GM21367 (cell line): ENCODE results near the gene CTRB1.

Experiments used
- ATAC-seq: cut with Tn5 transposase; IDR thresholded peaks from one replicate; pipeline ENCODE4 v1.9.1; 2021; ENCODE audit not compliant: unreplicated experiment

The CTRB1 gene

GRCh38 chr16:75252946-75253911 is 34.4 kb downstream of the CTRB1 start:
- no peak for ATAC-seq

- no peak for ATAC-seq
Observed at GRCh38 chr16:75254359-75254837, 35.6 kb downstream of the CTRB1 start.

- no peak for ATAC-seq
Observed at GRCh38 chr16:75256059-75256571, 37.3 kb downstream of the CTRB1 start.

- no peak for ATAC-seq
Observed at GRCh38 chr16:75256696-75257343, 38.0 kb downstream of the CTRB1 start.

- ATAC-seq = no peak
Observed at GRCh38 chr16:75257886-75258806, 39.4 kb downstream of the CTRB1 start.

GRCh38 chr16:75258807-75259141 is 40.0 kb downstream of the CTRB1 start:
- ATAC-seq = no peak

- ATAC-seq = no peak
Observed at GRCh38 chr16:75260851-75261589, 42.2 kb downstream of the CTRB1 start.

- ATAC-seq = no peak
Observed at GRCh38 chr16:75261590-75262078, 42.8 kb downstream of the CTRB1 start.

- ATAC-seq = no peak
Observed at GRCh38 chr16:75262104-75262799, 43.5 kb downstream of the CTRB1 start.

- no peak for ATAC-seq
Observed at GRCh38 chr16:75262800-75263127, 44.0 kb downstream of the CTRB1 start.

GRCh38 chr16:75263291-75263962 is 44.6 kb downstream of the CTRB1 start:
- ATAC-seq = no peak

GRCh38 chr16:75263963-75264445 is 45.2 kb downstream of the CTRB1 start:
- ATAC-seq = no peak

- ATAC-seq = no peak
Observed at GRCh38 chr16:75264457-75264998, 45.7 kb downstream of the CTRB1 start.

- ATAC-seq = peak; percentile 10
Observed at GRCh38 chr16:75264999-75265910, 46.5 kb downstream of the CTRB1 start.

GRCh38 chr16:75265911-75266701 is 47.3 kb downstream of the CTRB1 start:
- peak; percentile 44 for ATAC-seq

GRCh38 chr16:75266738-75267630 is 48.2 kb downstream of the CTRB1 start:
- no peak for ATAC-seq
